Measurements from ENCODE around the gene PCDHGC5.

PCDHGC5 gene

DNA sequence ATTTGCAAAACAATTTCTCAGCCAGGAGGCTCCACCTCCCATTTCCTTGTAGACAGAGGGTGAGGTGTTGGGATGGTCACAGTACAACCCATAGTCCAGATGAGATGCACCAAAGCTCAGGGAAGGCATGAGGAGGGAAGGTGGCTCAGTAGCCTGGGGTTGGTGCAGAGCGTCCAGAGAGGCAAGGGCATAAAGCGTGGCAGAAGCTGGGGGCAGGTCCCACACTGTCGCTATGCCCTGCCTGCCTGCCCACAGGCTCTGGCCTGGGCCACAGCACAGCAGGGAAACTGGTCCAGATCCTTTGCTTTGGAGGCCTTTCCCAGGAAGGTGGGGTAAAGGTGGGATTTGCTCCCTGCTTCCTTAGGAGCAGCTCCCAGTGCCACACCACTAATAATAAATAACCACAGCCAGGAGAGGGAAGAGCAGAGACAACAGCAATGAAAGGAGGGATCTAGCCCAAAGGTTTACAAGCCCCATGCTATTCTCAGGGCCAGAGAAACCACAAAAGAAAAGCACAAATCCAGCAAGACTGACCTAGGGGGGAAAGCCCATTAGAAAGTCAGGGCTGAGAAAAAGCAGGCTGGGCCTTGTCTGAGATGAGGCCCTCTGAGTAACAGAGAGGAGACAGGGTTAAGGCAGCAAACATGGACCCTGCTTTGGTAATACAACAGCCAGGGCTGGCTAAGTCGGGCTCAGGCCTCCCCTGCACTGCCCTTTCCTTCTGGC is 27.2 kb downstream of the PCDHGC5 start:
- Histone ChIP-seq H3K4me1 (ENCODE audit: insufficient read depth, low read length) (peaks cover 12% of the 10 kb centered on the region), H3K36me3 (ENCODE audit: insufficient read depth, low read depth, low read length) (peaks cover 65% of the 10 kb centered on the region), H3K27ac (ENCODE audit: low read length) (no peak overlapping the region), H3K9me3 (ENCODE audit: insufficient read depth, low read depth, low read length) (no peaks in the 10 kb centered on the region), H3K9ac (ENCODE audit: low read depth, low read length) (no peak overlapping the region), H3K4me3 (ENCODE audit: low read length) (no peak overlapping the region), H3K27me3 (ENCODE audit: insufficient read depth, low read length) (no peaks in the 10 kb centered on the region)

- H3K9me3 ChIP-seq (ENCODE audit: insufficient read depth, low read depth, low read length): no peaks in the 10 kb centered on the region
- H3K4me1 ChIP-seq (ENCODE audit: insufficient read depth, low read length): peaks cover 12% of the 10 kb centered on the region
- H3K27me3 ChIP-seq (ENCODE audit: insufficient read depth, low read length): no peaks in the 10 kb centered on the region
- peaks cover 65% of the 10 kb centered on the region for H3K36me3 ChIP-seq (ENCODE audit: insufficient read depth, low read depth, low read length)
- H3K4me3 ChIP-seq (ENCODE audit: low read length): no peak overlapping the region
- no peak overlapping the region for H3K9ac ChIP-seq (ENCODE audit: low read depth, low read length)
- H3K27ac ChIP-seq (ENCODE audit: low read length): no peak overlapping the region
Observed at GRCh38 chr5:141516672-141517025, 27.8 kb downstream of the PCDHGC5 start.

GRCh38 chr5:141517312-141517711 is 28.4 kb downstream of the PCDHGC5 start:
- H3K9ac ChIP-seq (ENCODE audit: low read depth, low read length): no peak overlapping the region
- H3K9me3 ChIP-seq (ENCODE audit: insufficient read depth, low read depth, low read length): no peaks in the 10 kb centered on the region
- H3K27ac ChIP-seq (ENCODE audit: low read length): no peak overlapping the region
- H3K4me3 ChIP-seq (ENCODE audit: low read length): no peak overlapping the region
- H3K36me3 ChIP-seq (ENCODE audit: insufficient read depth, low read depth, low read length): peaks cover 66% of the 10 kb centered on the region
- H3K27me3 ChIP-seq (ENCODE audit: insufficient read depth, low read length): no peaks in the 10 kb centered on the region
- peaks cover 12% of the 10 kb centered on the region for H3K4me1 ChIP-seq (ENCODE audit: insufficient read depth, low read length)

- peaks cover 12% of the 10 kb centered on the region for H3K4me1 ChIP-seq (ENCODE audit: insufficient read depth, low read length)
- H3K27ac ChIP-seq (ENCODE audit: low read length): no peak overlapping the region
- H3K9ac ChIP-seq (ENCODE audit: low read depth, low read length): no peak overlapping the region
Observed at GRCh38 chr5:141517880-141518617, 29.2 kb downstream of the PCDHGC5 start.

DNA sequence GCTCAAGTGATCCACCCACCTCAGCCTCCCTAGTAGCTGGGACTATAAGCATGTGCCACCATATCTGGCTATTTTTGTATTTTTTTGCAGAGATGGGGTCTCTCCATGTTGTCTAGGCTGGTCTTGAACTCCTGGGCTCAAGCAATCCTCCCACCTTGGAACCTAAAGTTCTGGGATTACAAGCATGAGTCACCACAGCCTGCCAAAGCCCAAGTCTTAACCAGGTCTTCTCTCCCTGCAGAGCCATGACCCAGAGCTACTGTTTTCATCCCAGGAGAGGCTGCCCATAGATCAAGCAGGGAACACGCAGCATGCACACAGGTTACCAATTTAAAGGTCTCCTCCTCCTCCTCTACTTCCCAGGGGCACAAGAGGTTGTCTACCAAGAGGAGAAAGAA is 29.7 kb downstream of the PCDHGC5 start:
- Histone ChIP-seq H3K9me3 (ENCODE audit: insufficient read depth, low read depth, low read length) (no peaks in the 10 kb centered on the region), H3K36me3 (ENCODE audit: insufficient read depth, low read depth, low read length) (peaks cover 80% of the 10 kb centered on the region)

More at GRCh38 chr5:141517880-141518617, 29.2 kb downstream of the PCDHGC5 start:
- peaks cover 74% of the 10 kb centered on the region for H3K36me3 ChIP-seq (ENCODE audit: insufficient read depth, low read depth, low read length)
- no peaks in the 10 kb centered on the region for H3K27me3 ChIP-seq (ENCODE audit: insufficient read depth, low read length)
- H3K9me3 ChIP-seq (ENCODE audit: insufficient read depth, low read depth, low read length): no peaks in the 10 kb centered on the region
- no peak overlapping the region for H3K4me3 ChIP-seq (ENCODE audit: low read length)

DNA sequence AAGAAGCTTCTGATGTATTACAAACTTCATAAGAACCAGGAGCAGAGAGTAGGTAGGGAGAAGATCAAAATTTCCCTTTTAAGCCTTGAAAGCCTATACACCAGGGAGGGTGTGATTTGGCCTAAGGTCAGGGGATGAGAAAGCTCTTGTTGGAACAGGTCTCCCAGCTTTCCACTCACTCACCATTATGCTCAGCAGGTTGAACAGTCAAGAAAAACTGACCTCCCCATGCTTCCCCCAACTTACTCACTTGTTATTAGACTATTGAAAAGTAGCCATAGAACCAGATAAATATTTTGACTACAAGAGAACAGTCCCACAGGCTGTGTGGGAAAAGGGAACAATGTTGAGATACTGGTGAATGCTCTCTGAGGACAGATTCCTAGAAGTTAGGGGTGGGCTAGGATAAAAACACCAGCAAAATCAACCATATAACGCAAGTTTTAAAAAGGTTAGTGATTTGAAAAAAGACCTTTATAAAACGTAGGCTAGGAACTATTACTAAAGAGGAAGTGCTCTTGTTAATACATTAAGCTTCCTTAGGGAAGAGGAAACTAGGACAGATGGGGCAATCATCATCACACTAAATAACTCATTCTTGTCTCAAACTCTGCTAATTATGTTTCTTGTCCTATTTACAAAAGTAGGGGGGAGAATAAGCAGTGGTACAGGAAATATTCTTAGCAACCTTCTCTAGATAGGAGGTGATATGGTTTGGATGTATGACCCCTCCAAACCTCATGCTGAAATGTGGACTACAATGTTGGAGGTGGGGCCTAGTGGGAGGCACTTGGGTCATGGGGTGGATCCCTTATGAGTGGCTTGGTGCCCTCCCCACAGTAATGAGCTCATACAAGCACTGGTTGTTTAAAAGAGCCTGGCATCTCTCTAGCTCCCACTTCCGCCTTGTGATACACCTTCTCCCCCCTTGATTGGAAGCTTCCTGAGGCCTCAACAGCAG is 31.0 kb downstream of the PCDHGC5 start:
- Histone ChIP-seq H3K36me3 (ENCODE audit: insufficient read depth, low read depth, low read length) (peaks cover 88% of the 10 kb centered on the region), H3K4me3 (ENCODE audit: low read length) (no peak overlapping the region), H3K27ac (ENCODE audit: low read length) (no peak overlapping the region), H3K27me3 (ENCODE audit: insufficient read depth, low read length) (no peaks in the 10 kb centered on the region), H3K9me3 (ENCODE audit: insufficient read depth, low read depth, low read length) (no peaks in the 10 kb centered on the region), H3K9ac (ENCODE audit: low read depth, low read length) (no peak overlapping the region), H3K4me1 (ENCODE audit: insufficient read depth, low read length) (peaks cover 11% of the 10 kb centered on the region)

More for the DNA sequence above, 29.7 kb downstream of the PCDHGC5 start:
- Histone ChIP-seq H3K27me3 (ENCODE audit: insufficient read depth, low read length) (no peaks in the 10 kb centered on the region), H3K4me3 (ENCODE audit: low read length) (no peak overlapping the region), H3K9ac (ENCODE audit: low read depth, low read length) (no peak overlapping the region), H3K27ac (ENCODE audit: low read length) (no peak overlapping the region), H3K4me1 (ENCODE audit: insufficient read depth, low read length) (peaks cover 12% of the 10 kb centered on the region)

DNA sequence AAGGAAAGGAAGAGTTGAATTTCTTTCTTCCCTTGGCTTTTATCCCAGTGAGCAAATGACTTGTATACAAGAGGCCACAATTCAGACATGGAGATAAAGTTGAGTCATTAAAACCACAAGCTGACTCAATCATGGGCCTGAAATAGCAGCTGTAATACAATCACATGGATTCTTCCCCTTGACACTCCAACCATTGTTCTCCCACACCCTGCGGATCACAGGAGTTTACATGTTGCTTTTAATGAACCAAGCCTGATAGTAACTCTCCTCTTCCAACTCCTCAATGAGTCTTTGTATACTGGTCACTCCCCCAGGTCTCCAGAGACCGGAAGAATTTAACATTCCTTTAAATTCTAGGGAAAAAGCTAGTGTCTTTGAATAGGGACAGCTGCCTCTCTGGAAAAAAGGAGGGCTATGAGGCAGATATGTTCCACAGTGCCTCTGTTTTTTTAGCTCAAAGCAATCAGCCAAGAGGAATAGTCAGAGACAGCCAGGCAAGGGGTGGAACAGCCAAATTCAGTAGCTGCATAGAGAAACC is 32.4 kb downstream of the PCDHGC5 start:
- Histone ChIP-seq H3K36me3 (ENCODE audit: insufficient read depth, low read depth, low read length) (peaks cover 88% of the 10 kb centered on the region), H3K4me3 (ENCODE audit: low read length) (no peak overlapping the region), H3K27me3 (ENCODE audit: insufficient read depth, low read length) (no peaks in the 10 kb centered on the region), H3K27ac (ENCODE audit: low read length) (no peak overlapping the region), H3K4me1 (ENCODE audit: insufficient read depth, low read length) (peaks cover 12% of the 10 kb centered on the region; the same call in 1 of the 2 replicates), H3K9me3 (ENCODE audit: insufficient read depth, low read depth, low read length) (no peaks in the 10 kb centered on the region), H3K9ac (ENCODE audit: low read depth, low read length) (no peak overlapping the region)

DNA sequence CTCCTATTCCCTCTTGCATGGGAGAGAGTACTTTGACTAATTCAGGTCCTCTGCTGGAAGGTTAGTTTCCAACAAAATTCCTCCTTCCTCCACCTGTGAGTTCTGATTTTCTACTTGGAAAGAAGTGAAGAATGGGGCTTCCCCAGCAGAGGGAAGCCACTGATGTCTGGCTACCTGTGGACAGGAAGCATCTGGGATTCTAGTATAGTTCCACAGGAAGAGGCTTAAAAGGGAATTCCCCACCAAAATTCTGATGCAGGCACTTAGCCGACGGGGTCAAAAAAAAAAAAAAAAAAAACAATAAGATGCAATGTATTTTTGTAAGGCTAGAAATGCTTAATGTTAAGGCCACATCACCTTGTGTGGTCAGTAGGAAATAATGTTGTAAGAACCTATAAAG is 33.4 kb downstream of the PCDHGC5 start:
- peaks cover 12% of the 10 kb centered on the region; the same call in 1 of the 2 replicates for H3K4me1 ChIP-seq (ENCODE audit: insufficient read depth, low read length)
- H3K9ac ChIP-seq (ENCODE audit: low read depth, low read length): no peak overlapping the region
- no peak overlapping the region for H3K27ac ChIP-seq (ENCODE audit: low read length)
- H3K27me3 ChIP-seq (ENCODE audit: insufficient read depth, low read length): no peaks in the 10 kb centered on the region
- H3K9me3 ChIP-seq (ENCODE audit: insufficient read depth, low read depth, low read length): no peaks in the 10 kb centered on the region
- H3K4me3 ChIP-seq (ENCODE audit: low read length): no peak overlapping the region
- peaks cover 87% of the 10 kb centered on the region for H3K36me3 ChIP-seq (ENCODE audit: insufficient read depth, low read depth, low read length)

GRCh38 chr5:141523991-141524390 is 35.1 kb downstream of the PCDHGC5 start:
- H3K36me3 ChIP-seq (ENCODE audit: insufficient read depth, low read depth, low read length): peaks cover 88% of the 10 kb centered on the region
- no peak overlapping the region for H3K27ac ChIP-seq (ENCODE audit: low read length)
- no peaks in the 10 kb centered on the region for H3K27me3 ChIP-seq (ENCODE audit: insufficient read depth, low read length)
- H3K9ac ChIP-seq (ENCODE audit: low read depth, low read length): peak overlapping the region; percentile 42; the same call in 1 of the 2 replicates
- no peaks in the 10 kb centered on the region for H3K9me3 ChIP-seq (ENCODE audit: insufficient read depth, low read depth, low read length)
- peaks cover 12% of the 10 kb centered on the region; the same call in 1 of the 2 replicates for H3K4me1 ChIP-seq (ENCODE audit: insufficient read depth, low read length)
- H3K4me3 ChIP-seq (ENCODE audit: low read length): no peak overlapping the region; the same call in 1 of the 2 replicates

DNA sequence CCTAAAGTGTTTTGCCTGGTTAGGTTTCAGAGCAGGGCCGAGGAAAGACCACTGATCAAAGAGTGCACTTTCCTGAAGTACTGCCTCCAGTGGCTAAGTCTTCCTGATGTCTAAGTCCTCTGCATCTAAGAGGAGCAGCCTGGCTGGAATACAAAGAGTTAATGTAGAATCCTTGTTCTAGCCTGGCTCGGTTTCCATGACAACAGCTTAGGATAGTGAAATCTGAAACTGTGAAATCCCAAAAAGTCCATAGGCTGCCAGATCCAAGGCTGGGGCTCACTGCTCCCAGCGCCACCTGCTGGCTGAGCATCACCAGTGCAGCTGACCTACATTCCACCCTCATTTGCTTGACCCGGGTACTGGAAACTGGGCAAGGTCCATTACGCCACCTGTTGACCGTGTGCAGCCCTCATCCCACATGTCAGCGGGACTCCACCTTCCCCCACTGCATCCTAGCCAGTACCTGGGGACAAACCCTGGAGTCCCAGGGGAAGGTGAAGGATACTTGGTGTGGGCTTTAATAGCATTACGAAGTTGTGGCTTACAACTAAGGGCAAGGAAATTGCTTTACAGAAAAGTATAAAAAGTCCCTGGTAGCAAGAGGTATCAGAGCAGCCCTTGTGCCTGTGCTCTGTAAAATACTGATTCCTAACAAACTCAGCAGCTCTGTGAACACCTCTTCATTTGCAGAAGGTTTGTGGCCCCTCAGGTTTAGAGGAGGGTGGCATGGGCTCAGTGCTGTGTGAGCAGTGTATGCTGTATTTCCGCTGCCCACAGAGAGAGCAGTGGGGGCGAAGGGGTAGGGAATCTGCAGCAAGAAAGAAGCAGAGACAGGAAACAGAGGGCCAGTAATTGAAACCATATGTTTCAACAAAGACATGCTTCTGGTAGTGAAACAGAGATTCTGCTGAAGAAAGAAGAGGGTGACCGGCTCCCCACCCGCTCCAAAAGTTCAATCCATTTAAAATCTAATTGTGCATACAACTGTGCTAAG is 36.0 kb downstream of the PCDHGC5 start:
- H3K9me3 ChIP-seq (ENCODE audit: insufficient read depth, low read depth, low read length): no peaks in the 10 kb centered on the region
- H3K9ac ChIP-seq (ENCODE audit: low read depth, low read length): peak overlapping the region; percentile 40; the same call in 1 of the 2 replicates
- H3K4me3 ChIP-seq (ENCODE audit: low read length): no peak overlapping the region
- no peak overlapping the region for H3K27ac ChIP-seq (ENCODE audit: low read length)
- H3K36me3 ChIP-seq (ENCODE audit: insufficient read depth, low read depth, low read length): peaks cover 87% of the 10 kb centered on the region
- H3K27me3 ChIP-seq (ENCODE audit: insufficient read depth, low read length): no peaks in the 10 kb centered on the region
- peaks cover 12% of the 10 kb centered on the region; the same call in 1 of the 2 replicates for H3K4me1 ChIP-seq (ENCODE audit: insufficient read depth, low read length)
